ENCODE measurements around the gene TMEM39B. TPM values are rescaled to one million over a fixed set of nuclear protein-coding genes. Genes with fewer than 3 reads are reported as not detected.

TMEM39B gene
- total RNA-seq, 1 experiment from 2014 or later: 18.8 TPM

- DNase-seq (ENCODE audit: low spot score): no peak
- ChIA-PET CTCF (interaction anchor here (0.6 kb wide), 1 partner anchor 22 kb away, joined by 3 read pairs; no protein-coding TSS in a partner anchor), POLR2A (no interaction called here)
- no peak overlapping the region for H3K4me3 Mint-ChIP-seq
- H3K27ac Mint-ChIP-seq: no peak overlapping the region
- no peaks in the 10 kb centered on the region for H3K4me1 Mint-ChIP-seq
- no peak for TF ChIP-seq USF1 (CRISPR knock-in tag; IDR thresholded peaks at IDR 0.05)
- TF ChIP-seq JUN (CRISPR knock-in tag; IDR thresholded peaks at IDR 0.05): no peak
- no peak for TF ChIP-seq NR3C1 (CRISPR knock-in tag; conservative IDR thresholded peaks at IDR 0.05; ENCODE audit: low read depth)
- no peak for TF ChIP-seq ERG (CRISPR knock-in tag; IDR thresholded peaks at IDR 0.05)
- TF ChIP-seq ZNF263 (CRISPR knock-in tag; IDR thresholded peaks at IDR 0.05; ENCODE audit: low read depth): no peak
- no peak for TF ChIP-seq ZNF138 (CRISPR knock-in tag; conservative IDR thresholded peaks at IDR 0.05)
- TF ChIP-seq ZNF219 (CRISPR knock-in tag; IDR thresholded peaks at IDR 0.05; ENCODE audit: borderline replicate concordance): no peak
- peaks cover 33% of the 10 kb centered on the region for H3K36me3 Mint-ChIP-seq
- no peaks in the 10 kb centered on the region for H3K27me3 Mint-ChIP-seq (ENCODE audit: low read depth)
- no peak for ATAC-seq
- no peaks in the 10 kb centered on the region for H3K9me3 Mint-ChIP-seq
Observed at GRCh38 chr1:32028746-32029145, 44.0 kb upstream of the TMEM39B start.

GRCh38 chr1:32031578-32032274 is 41.0 kb upstream of the TMEM39B start:
- Mint-ChIP-seq H3K4me1 (no peaks in the 10 kb centered on the region), H3K9me3 (no peaks in the 10 kb centered on the region), H3K27me3 (ENCODE audit: low read depth) (no peaks in the 10 kb centered on the region), H3K27ac (peak overlapping the region; percentile 11; the same call in 1 of the 2 replicates), H3K36me3 (peaks cover 53% of the 10 kb centered on the region), H3K4me3 (no peak overlapping the region)
- CTCF ChIA-PET: interaction anchor here (1.8 kb wide), 1 partner anchor 42 kb away, joined by 7 read pairs; the partner anchor contains the start of gene TMEM39B
- TF ChIP-seq ZNF138 (CRISPR knock-in tag; conservative IDR thresholded peaks at IDR 0.05) (no peak), CTCF (IDR thresholded peaks at IDR 0.05) (no peak), ZBTB43 (CRISPR knock-in tag; IDR thresholded peaks at IDR 0.05) (no peak), ZNF317 (CRISPR knock-in tag; IDR thresholded peaks at IDR 0.05; ENCODE audit: borderline replicate concordance, low read depth) (no peak), GTF2I (CRISPR knock-in tag; conservative IDR thresholded peaks at IDR 0.05) (no peak), FOXP1 (CRISPR knock-in tag; IDR thresholded peaks at IDR 0.05; ENCODE audit: borderline replicate concordance) (no peak), ZNF671 (CRISPR knock-in tag; IDR thresholded peaks at IDR 0.05) (no peak), GRHL2 (CRISPR knock-in tag; IDR thresholded peaks at IDR 0.05; ENCODE audit: insufficient replicate concordance, severe bottlenecking) (no peak), HMGXB4 (CRISPR knock-in tag; IDR thresholded peaks at IDR 0.05) (no peak), PREB (CRISPR knock-in tag; IDR thresholded peaks at IDR 0.05; ENCODE audit: borderline replicate concordance) (no peak), OVOL2 (CRISPR knock-in tag; IDR thresholded peaks at IDR 0.05; ENCODE audit: borderline replicate concordance) (no peak), ESRRA (CRISPR knock-in tag; IDR thresholded peaks at IDR 0.05; ENCODE audit: borderline replicate concordance) (no peak), NFATC4 (CRISPR knock-in tag; IDR thresholded peaks at IDR 0.05) (no peak)
- POLR2A ChIA-PET: no interaction called here
- DNase-seq (ENCODE audit: low spot score) (no peak), ATAC-seq (no peak)
